HFFc6 (cell line): ENCODE results near the gene TF. TPM values are rescaled to one million over a fixed set of nuclear protein-coding genes. Genes with fewer than 3 reads are reported as not detected.

Experiments
- DNase-seq: peaks from one replicate; pipeline ENCODE4 v3.0.0-alpha.2; 2018
- H3K27ac Mint-ChIP-seq: 2 replicates; pipeline ENCODE4 v1.8.0; 2020; ENCODE audit warnings: mild to moderate bottlenecking, mixed read lengths
- H3K27me3 Mint-ChIP-seq: 2 replicates; pipeline ENCODE4 v1.8.0; 2021; ENCODE audit warnings: mild to moderate bottlenecking, moderate library complexity, mixed read lengths; ENCODE audit not compliant: insufficient read depth
- H3K36me3 Mint-ChIP-seq: 2 replicates; pipeline ENCODE4 v1.8.0; 2021; ENCODE audit warnings: low read depth, mixed read lengths
- H3K4me1 Mint-ChIP-seq: 2 replicates; pipeline ENCODE4 v1.8.0; 2020; ENCODE audit warnings: low read depth, mixed read lengths
- H3K4me3 Mint-ChIP-seq: 2 replicates; pipeline ENCODE4 v1.8.0; 2020; ENCODE audit warnings: mild to moderate bottlenecking, moderate library complexity, mixed read lengths
- H3K9me3 Mint-ChIP-seq: 2 replicates; pipeline ENCODE4 v1.8.0; 2020; ENCODE audit warnings: mild to moderate bottlenecking, mixed read lengths
- CTCF ChIP-seq: fragments of 200-600 bp; sonication (generic); IDR thresholded peaks from 2 replicates; pipeline ENCODE4 v1.5.0; 2021; ENCODE audit warnings: antibody characterized with exemption, mild to moderate bottlenecking
- total RNA-seq, 6 experiments: library from RNA; stranded (reverse); fragmentation: NEBNext Ultra II Directional; extraction: Animal tissue kit (Norgen Biotek cat#: 25700); gene quantifications; 2 replicates in 1 of 6; 3 replicates in 5 of 6; pipeline ENCODE4 v1.2.3, GENCODE V29; 2021

Gene TF
- total RNA-seq, 6 experiments from 2014 or later: under 0.01 to 0.13 (median 0.02) TPM; not detected in 1

- Mint-ChIP-seq H3K27ac (no peak overlapping the region), H3K4me1 (peaks cover 14% of the 10 kb centered on the region), H3K4me3 (no peak overlapping the region), H3K36me3 (peaks cover 25% of the 10 kb centered on the region), H3K27me3 (no peaks in the 10 kb centered on the region), H3K9me3 (no peaks in the 10 kb centered on the region)
- no peak for TF ChIP-seq CTCF
- DNase-seq: no peak
Measured at GRCh38 chr3:133820129-133820528, 73.9 kb downstream of the TF start.

GRCh38 chr3:133820889-133821675 is 74.9 kb downstream of the TF start:
- Mint-ChIP-seq H3K27ac (no peak overlapping the region; the same call in 1 of the 2 replicates), H3K9me3 (no peaks in the 10 kb centered on the region), H3K4me1 (peaks cover 14% of the 10 kb centered on the region), H3K36me3 (peaks cover 20% of the 10 kb centered on the region), H3K4me3 (no peak overlapping the region), H3K27me3 (peaks cover 2% of the 10 kb centered on the region; the same call in 1 of the 2 replicates)
- no peak for TF ChIP-seq CTCF
- no peak for DNase-seq

- Mint-ChIP-seq H3K27me3 (peaks cover 2% of the 10 kb centered on the region; the same call in 1 of the 2 replicates), H3K9me3 (no peaks in the 10 kb centered on the region), H3K27ac (peak overlapping the region; percentile 32), H3K36me3 (peaks cover 17% of the 10 kb centered on the region), H3K4me3 (no peak overlapping the region), H3K4me1 (peaks cover 14% of the 10 kb centered on the region)
- peak; percentile 75 for TF ChIP-seq CTCF
- peak; percentile 83 for DNase-seq
Measured at GRCh38 chr3:133821767-133822638, 75.8 kb downstream of the TF start.

- Mint-ChIP-seq H3K9me3 (no peaks in the 10 kb centered on the region), H3K27ac (no peak overlapping the region), H3K4me1 (peaks cover 14% of the 10 kb centered on the region), H3K4me3 (no peak overlapping the region), H3K36me3 (peaks cover 17% of the 10 kb centered on the region), H3K27me3 (peaks cover 2% of the 10 kb centered on the region; the same call in 1 of the 2 replicates)
- DNase-seq: no peak
- no peak for TF ChIP-seq CTCF
Measured at GRCh38 chr3:133824961-133825485, 78.8 kb downstream of the TF start.

GRCh38 chr3:133825969-133826727 is 80.0 kb downstream of the TF start:
- no peak overlapping the region for H3K4me3 Mint-ChIP-seq
- no peak for TF ChIP-seq CTCF

More at GRCh38 chr3:133825969-133826727, 80.0 kb downstream of the TF start:
- Mint-ChIP-seq H3K27ac (no peak overlapping the region), H3K4me1 (peaks cover 10% of the 10 kb centered on the region), H3K27me3 (peaks cover 8% of the 10 kb centered on the region), H3K36me3 (peaks cover 12% of the 10 kb centered on the region), H3K9me3 (no peaks in the 10 kb centered on the region)
- no peak for DNase-seq
